ENCODE results near the gene DNAJC19.

Gene DNAJC19

DNA sequence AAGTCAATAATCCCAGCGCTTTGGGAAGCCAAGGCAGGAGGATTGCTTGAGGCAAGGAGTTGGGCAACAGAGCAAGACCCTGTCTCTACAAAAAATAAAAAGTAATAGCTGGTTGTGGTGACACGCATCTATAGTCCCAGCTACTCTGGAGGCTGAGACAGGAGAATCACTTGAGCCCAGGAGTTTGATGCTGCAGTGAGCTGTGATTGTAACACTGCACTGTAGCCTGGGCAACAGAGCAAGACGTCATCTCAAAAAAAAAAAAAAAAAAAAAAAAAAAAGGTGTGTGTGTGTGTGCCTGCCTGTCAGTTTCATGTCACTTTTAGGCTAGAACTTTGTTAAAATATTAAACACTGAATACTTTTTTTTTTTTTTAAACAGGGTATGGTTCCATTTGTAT lies 28.4 kb downstream of the DNAJC19 start:
- Histone ChIP-seq H3K27ac (no peak overlapping the region), H3K36me3 (peaks cover 67% of the 10 kb centered on the region), H3K4me3 (ENCODE audit: low read depth, low read length) (no peak overlapping the region), H3K9me3 (ENCODE audit: severe bottlenecking) (no peaks in the 10 kb centered on the region), H3K27me3 (ENCODE audit: insufficient read depth, low read depth, severe bottlenecking) (no peaks in the 10 kb centered on the region)
- no peak for DNase-seq
- TF ChIP-seq, protein P1, sequence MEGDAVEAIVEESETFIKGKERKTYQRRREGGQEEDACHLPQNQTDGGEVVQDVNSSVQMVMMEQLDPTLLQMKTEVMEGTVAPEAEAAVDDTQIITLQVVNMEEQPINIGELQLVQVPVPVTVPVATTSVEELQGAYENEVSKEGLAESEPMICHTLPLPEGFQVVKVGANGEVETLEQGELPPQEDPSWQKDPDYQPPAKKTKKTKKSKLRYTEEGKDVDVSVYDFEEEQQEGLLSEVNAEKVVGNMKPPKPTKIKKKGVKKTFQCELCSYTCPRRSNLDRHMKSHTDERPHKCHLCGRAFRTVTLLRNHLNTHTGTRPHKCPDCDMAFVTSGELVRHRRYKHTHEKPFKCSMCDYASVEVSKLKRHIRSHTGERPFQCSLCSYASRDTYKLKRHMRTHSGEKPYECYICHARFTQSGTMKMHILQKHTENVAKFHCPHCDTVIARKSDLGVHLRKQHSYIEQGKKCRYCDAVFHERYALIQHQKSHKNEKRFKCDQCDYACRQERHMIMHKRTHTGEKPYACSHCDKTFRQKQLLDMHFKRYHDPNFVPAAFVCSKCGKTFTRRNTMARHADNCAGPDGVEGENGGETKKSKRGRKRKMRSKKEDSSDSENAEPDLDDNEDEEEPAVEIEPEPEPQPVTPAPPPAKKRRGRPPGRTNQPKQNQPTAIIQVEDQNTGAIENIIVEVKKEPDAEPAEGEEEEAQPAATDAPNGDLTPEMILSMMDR (IDR thresholded peaks at IDR 0.05; ENCODE audit: low read depth, low read length) = no peak

DNA sequence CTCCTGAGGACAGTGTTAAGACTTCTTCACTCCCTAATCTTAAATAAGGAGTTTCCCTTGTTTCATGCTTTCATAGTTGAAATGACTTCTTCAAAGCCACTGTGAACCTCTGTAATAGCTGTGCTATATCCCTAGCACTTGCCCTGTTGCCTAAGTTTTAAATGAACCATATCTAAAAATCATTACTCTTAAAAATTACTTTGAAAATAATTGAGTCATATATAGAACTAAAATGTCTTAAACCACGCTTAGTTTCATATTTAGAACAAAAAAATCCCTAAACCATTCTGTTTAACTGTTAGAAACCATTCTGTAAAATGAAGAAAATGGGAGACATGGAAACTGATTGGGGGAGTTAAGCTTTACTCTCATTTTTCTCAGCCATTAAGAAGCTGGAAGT lies 29.8 kb downstream of the DNAJC19 start:
- H3K9me3 ChIP-seq (ENCODE audit: severe bottlenecking) = no peaks in the 10 kb centered on the region
- H3K4me3 ChIP-seq (ENCODE audit: low read depth, low read length) = no peak overlapping the region
- no peak for DNase-seq
- TF ChIP-seq, protein P1 (IDR thresholded peaks at IDR 0.05; ENCODE audit: low read depth, low read length) = no peak
- H3K27ac ChIP-seq = no peak overlapping the region
- no peaks in the 10 kb centered on the region for H3K27me3 ChIP-seq (ENCODE audit: insufficient read depth, low read depth, severe bottlenecking)
- peaks cover 72% of the 10 kb centered on the region for H3K36me3 ChIP-seq

DNA sequence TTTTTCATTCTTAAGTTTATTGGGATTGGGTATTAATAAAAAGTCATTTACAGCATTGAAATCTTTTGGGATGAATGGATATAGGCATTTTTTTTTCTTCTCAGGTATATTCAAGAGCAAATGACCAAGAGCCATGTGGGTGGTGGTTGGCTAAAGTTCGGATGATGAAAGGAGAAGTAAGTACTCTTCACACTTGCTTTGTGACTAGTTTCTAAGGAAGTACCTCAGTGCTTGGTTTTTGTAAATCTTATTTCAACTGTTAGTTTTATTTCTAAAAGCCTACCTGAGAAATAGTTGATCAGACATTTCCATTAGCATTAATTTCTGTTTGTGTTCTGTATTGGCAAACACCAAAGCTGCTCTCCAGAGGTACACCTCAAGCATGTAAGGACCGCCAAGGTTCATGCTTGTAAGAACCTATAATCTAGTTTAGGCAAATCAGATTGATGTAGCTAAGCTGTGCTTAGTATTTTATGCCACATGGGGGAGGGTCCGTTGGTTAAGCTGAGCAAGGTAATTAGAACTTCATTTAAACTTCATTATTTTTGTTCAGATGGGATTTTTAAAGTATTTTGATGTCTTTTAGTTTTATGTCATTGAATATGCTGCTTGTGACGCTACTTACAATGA lies 41.7 kb downstream of the DNAJC19 start:
- Histone ChIP-seq H3K27ac (no peak overlapping the region), H3K9me3 (ENCODE audit: severe bottlenecking) (no peaks in the 10 kb centered on the region), H3K36me3 (peaks cover 68% of the 10 kb centered on the region), H3K4me3 (ENCODE audit: low read depth, low read length) (no peak overlapping the region), H3K27me3 (ENCODE audit: insufficient read depth, low read depth, severe bottlenecking) (no peaks in the 10 kb centered on the region)
- peak; percentile 19 for DNase-seq
- TF ChIP-seq, protein P1 (IDR thresholded peaks at IDR 0.05; ENCODE audit: low read depth, low read length) = no peak

DNA sequence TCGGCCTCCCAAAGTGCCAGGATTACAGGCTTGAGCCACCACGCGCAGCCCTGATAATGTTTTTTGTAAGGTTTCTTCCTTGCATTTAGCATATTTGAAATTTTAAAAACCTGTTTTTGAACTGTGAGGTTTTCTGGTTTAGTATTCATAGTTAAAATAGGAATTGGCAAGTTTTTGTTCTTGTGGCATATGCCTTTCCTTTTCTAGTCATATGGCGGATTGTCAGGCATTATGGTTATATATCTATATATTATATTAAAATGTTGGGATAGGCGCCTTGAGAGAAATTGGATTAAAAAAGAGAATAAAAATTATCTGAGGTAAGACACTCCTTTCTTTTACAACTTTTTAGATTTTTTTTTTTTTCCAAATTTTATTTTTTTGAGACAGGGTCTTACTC lies 48.7 kb downstream of the DNAJC19 start:
- TF ChIP-seq, protein P1 (IDR thresholded peaks at IDR 0.05; ENCODE audit: low read depth, low read length) = no peak
- H3K36me3 ChIP-seq = peaks cover 51% of the 10 kb centered on the region

DNA sequence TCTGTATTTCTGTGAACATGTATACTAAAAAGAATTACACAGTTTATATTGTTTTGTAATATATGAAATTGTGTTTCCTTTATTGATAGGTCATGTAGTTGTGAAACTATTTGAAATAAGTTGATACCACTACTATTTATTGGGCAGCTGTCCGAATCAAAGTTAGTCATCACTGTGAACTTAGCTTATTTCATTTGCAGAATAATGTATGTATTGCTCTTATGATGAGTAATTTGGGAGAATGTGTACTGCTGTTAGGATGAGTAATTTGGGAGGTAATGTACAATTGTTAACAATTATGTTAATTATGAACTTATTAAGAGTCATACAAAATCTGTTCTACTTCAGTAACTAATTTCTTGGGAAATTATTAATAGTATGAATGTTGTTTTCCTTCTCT lies 54.9 kb downstream of the DNAJC19 start:
- no peak for DNase-seq
- no peaks in the 10 kb centered on the region for H3K27me3 ChIP-seq (ENCODE audit: insufficient read depth, low read depth, severe bottlenecking)
- no peak overlapping the region for H3K4me3 ChIP-seq (ENCODE audit: low read depth, low read length)
- H3K27ac ChIP-seq = no peak overlapping the region
- TF ChIP-seq, protein P1 (IDR thresholded peaks at IDR 0.05; ENCODE audit: low read depth, low read length) = no peak
- no peaks in the 10 kb centered on the region for H3K9me3 ChIP-seq (ENCODE audit: severe bottlenecking)
- peaks cover 37% of the 10 kb centered on the region for H3K36me3 ChIP-seq

More for the DNA sequence above, 48.7 kb downstream of the DNAJC19 start:
- DNase-seq = no peak
- H3K4me3 ChIP-seq (ENCODE audit: low read depth, low read length) = no peak overlapping the region
- no peaks in the 10 kb centered on the region for H3K9me3 ChIP-seq (ENCODE audit: severe bottlenecking)
- no peak overlapping the region for H3K27ac ChIP-seq
- H3K27me3 ChIP-seq (ENCODE audit: insufficient read depth, low read depth, severe bottlenecking) = no peaks in the 10 kb centered on the region

Data from WERI-Rb-1 (cell line).